Fibroblast of pulmonary artery (primary cell): ENCODE results near the gene CNTN4.

Experiments
- DNase-seq: peaks from one replicate; pipeline ENCODE4 v3.0.0-alpha.2; 2010; ENCODE audit warnings: low read depth
- H3K4me3 ChIP-seq: replicated peaks from 2 replicates; pipeline ENCODE4 v1.5.1; 2011; ENCODE audit warnings: low read depth, mild to moderate bottlenecking, control low read depth, low read length, moderate library complexity
- CTCF ChIP-seq: IDR thresholded peaks from 2 replicates; pipeline ENCODE4 v1.5.1; 2011; ENCODE audit warnings: mild to moderate bottlenecking, control low read depth, low read length, inconsistent platforms; ENCODE audit errors: missing control alignments

Gene CNTN4

GRCh38 chr3:2771193-2771592, 672.5 kb downstream of the CNTN4 start:
- TF ChIP-seq CTCF: no peak
- no peak overlapping the region for H3K4me3 ChIP-seq

GRCh38 chr3:2771741-2772140, 673.1 kb downstream of the CNTN4 start:
- H3K4me3 ChIP-seq: no peak overlapping the region
- no peak for DNase-seq
- TF ChIP-seq CTCF: no peak

More at GRCh38 chr3:2771193-2771592, 672.5 kb downstream of the CNTN4 start:
- DNase-seq: no peak

- DNase-seq: no peak
- no peak overlapping the region for H3K4me3 ChIP-seq
Measured at GRCh38 chr3:2772803-2773202, 674.1 kb downstream of the CNTN4 start.

GRCh38 chr3:2774481-2775249, 676.0 kb downstream of the CNTN4 start:
- H3K4me3 ChIP-seq: no peak overlapping the region
- no peak for TF ChIP-seq CTCF
- no peak for DNase-seq

More at GRCh38 chr3:2772803-2773202, 674.1 kb downstream of the CNTN4 start:
- TF ChIP-seq CTCF: no peak

GRCh38 chr3:2783261-2783660, 684.6 kb downstream of the CNTN4 start:
- H3K4me3 ChIP-seq: no peak overlapping the region
- no peak for DNase-seq
- no peak for TF ChIP-seq CTCF

- H3K4me3 ChIP-seq: no peak overlapping the region
- DNase-seq: no peak
- TF ChIP-seq CTCF: no peak
Measured at GRCh38 chr3:2784627-2785026, 686.0 kb downstream of the CNTN4 start.
